A172 (cell line): ENCODE results near the gene GRK4. TPM values are rescaled to one million over a fixed set of nuclear protein-coding genes. Genes with fewer than 3 reads are reported as not detected.
"Not testable (repeated sequence)": the region's sequence is repeated elsewhere in the genome, so short reads cannot be mapped to it uniquely, and the experiment has no call there.

Source experiments
- DNase-seq: peaks from one replicate; pipeline ENCODE4 v3.0.0-alpha.2; 2015; ENCODE audit warnings: low spot score
- total RNA-seq: library from RNA; depleted of rRNA; stranded (reverse); fragments of >200 nt; shearing (Covaris generic); gene quantifications from 2 replicates; pipeline ENCODE4 v1.2.3, GENCODE V29; 2014

Gene GRK4
- total RNA-seq, 1 experiment from 2014 or later: 8.5 TPM

DNA sequence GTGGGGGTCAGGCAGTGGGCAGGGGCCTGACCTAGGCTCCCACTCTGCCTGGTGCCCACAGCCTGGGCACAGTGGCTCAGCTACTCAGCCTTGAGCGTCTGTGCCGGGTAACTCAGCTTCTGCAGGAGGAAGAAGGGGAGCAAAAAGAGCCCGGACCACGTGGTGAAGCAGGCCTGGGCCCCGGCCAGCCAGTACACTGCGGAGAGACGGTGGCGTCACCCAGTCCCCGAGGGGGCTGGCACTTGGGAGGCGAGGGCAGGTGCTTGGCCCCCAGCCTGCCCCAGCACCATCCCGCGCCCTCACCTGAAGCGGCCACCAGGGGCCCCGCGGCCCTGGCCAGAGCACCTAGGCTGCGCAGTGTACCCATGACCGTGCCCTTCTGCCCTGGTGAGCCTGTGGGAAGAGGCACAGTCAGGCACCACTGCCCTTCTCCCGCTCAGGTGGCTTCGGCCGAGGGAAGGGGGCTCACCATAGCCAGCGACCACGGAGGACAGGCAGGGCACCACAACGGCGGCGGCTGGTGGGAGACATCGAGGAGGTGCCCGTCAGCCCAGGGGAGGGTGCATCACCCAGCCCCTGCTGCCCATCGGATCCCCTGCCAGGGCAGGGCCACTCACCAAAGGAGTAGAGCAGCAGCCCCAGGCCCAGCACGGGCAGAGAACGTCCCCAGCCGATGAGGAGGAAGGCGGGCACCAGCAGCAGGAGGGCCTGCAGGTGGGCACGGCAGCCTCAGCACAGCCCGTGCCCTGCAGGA lies 32.4 kb upstream of the GRK4 start:
- no peak for DNase-seq

DNA sequence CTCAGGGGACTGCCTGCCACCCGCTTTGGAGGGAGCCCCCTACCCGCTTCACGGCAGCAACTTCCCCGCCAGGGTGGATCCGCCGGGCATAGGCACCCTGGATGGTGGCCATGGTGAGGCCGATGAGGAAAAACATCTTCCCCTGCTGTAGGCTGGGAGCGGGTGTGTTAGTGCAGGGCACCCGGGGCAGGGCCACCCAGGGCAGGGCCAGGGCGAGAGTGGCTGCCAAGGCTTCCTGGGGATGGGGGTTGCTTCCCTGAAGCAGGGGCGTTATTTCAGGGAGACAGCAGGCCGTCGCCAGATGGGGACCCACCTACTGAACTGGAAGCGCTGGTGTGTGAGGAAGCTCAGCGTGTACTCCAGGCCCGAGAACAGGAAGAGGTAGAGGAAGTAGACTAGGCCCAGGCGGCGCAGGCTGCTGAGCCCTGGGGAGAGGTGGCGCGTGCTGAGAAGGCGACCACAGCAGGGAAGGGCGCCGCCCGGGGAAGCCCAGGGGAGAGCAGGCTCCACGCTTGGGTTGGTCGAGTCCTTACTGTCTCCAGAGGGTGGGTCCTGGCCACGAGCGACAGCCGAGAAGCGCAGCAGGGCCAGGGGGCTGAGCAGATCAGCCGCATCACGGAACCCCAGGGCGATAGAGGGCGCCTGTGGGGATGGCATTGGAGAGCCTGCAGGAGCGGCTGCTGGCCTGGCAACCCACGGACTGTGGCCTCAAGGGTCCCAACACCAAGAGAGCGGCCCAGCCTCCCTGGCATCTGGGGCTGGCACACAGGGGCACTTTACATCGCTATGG lies 31.7 kb upstream of the GRK4 start:
- no peak for DNase-seq

DNA sequence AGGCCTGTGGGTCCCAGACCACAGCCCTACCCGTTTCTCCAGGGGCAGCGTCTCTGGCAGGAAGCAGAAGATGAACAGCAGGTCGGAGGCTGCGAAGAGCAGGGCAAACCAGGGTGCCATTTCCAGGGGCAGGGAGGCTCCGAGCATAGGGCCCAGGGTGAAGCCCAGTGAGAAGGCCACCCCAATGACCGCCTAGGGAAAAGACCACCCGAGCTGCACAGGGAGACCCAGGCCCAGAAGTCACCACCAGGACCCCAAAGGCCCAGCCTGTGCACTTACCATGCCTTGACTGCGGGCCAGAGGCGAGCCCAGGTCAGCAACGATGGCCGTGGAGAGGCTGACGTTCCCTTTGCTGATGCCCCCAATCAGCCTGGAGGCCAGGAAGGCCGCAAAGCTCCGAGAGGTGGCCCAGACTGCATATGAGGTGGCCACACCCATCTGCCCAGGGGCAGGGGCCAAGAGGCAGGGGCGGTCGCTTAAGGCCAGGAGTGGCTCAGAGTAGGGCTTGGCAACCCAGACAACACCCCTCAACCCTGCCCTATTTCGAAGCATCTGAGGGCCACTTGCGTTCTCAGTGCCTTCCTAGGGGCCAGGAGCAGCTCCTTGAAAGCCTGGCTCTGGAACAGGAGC lies 30.9 kb upstream of the GRK4 start:
- no peak for DNase-seq

DNA sequence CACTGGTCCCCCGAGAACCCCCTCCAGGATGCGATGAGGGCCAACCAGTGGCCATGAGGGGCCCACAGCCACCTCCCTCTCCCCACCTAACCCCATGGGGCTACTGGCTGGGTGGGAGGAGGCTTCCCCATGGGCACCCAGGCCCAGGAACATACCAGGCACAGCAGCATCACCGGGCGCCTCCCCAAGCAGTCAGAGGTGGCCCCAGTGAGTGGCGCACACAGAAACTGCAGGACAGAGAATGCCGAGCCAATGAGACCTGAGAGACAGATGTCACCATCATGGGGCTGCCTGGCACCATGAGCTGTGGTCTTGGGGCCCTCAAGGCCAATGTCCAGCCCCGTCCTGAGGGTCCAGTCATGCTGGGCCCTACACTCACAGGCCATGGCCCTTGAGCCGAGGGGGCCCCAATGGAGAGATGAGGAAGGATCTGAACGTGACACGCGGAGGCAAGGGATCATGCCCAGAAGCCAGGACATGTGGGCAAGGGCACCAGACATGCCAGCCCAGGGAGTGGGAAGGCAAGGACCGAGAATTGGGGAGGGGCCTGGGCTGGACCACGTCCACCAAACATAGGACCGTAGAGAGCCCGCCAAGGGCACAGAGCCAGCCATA lies 30.3 kb upstream of the GRK4 start:
- no peak for DNase-seq

DNA sequence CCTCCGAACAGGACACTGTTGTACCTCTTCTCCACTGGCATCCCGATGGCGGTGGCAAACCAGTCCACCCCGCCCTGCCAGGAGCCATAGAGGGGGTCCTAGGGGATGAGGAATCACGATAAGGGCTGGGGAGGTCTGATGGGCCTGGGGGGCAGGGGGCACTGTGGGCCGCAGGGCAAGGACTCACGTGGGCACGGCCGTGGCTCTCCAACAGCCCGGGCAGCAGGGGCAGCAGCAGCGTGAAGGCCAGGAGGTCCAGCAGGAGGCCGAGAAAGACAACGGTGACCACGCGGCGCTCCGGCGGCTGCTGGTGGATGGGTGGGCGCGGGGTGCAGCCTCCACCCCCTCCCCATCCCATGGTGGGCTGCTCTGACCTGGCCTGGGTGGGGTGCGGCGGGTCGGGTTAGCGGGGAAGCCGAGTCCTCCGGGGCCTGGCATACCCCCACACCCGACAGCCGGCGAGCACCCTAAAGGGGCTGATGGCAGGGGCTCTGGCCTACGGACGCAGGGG lies 29.8 kb upstream of the GRK4 start:
- DNase-seq: no peak

DNA sequence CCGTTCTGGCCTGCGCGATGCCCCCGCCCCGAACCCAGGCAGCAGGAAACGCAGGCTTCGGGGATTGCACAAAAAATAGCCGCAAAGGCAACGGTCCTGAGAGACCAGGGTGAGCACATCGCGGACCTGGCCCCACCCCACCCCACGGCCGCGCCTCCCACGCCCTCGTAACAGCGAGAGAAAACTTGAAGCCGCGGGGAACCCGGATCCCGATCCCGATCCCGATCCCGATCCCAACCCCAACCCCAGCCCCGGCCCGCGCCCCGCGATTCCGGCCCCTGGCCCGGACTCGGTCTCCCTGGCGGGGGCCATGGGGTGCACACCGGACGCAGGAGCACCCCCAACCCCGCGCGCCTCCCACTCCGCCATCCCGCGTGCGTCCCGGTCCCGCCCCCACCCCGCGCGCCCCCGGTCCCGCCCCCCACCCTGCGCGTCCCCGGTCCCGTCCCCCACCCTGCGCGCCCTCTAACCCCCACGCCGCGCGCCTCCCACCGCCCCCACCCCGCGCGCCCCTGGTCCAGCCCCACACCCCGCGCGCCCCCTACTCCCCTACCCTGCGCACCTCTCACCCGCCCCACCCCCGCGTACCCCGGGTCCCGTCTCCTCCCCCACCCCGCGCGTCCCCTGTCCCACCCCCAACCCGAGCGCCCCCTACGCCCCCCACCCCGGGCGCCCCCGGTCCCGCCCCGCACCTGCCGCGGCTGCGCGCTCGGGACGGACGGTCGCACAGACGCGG lies 29.1 kb upstream of the GRK4 start:
- DNase-seq: no peak

DNA sequence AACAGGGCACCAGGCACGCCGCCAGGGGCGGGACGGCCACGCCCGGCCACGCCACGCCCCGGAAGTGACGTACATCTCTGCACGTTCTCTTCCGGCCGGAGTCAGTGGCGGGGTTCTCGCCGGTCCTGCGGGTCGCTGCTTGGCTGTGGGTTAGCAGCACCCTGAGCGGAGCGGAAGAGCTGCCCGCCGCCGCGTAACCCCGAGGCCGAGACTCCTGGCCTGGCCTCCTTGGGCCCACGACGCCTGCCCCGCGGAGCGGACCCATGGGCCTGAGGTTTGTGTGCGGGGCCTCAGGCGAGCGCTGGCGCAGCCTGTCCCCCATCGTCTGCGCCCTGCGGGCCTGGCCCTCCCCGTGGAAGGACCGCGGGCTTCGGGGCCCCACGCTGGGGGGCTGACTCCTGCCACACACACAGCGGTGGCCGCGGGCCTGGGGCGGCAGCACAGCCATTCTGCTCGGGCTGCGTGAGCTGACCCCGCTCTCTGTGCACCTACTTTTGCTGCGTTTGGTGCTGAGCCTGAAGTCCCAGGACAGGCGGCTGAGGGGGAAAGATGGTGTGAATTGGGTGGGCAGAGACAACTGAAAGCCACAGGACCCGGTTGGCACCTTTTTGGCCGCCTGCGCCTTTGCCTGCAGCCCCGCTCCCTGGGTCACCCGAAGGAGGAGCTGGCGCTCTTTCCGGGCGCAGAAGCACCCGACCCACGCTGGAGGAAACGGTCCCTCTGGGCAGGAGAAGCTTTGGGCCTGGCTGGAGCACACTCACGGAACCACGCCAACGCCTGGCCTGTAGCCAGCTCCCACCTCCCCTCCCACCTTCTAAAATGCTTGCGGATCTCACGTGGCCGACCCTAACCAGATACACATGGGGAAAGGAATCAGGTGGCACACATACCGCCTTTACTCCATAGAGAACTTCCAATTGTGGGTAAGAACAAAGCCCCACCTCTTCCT lies 28.3 kb upstream of the GRK4 start:
- DNase-seq: peak; percentile 82

DNA sequence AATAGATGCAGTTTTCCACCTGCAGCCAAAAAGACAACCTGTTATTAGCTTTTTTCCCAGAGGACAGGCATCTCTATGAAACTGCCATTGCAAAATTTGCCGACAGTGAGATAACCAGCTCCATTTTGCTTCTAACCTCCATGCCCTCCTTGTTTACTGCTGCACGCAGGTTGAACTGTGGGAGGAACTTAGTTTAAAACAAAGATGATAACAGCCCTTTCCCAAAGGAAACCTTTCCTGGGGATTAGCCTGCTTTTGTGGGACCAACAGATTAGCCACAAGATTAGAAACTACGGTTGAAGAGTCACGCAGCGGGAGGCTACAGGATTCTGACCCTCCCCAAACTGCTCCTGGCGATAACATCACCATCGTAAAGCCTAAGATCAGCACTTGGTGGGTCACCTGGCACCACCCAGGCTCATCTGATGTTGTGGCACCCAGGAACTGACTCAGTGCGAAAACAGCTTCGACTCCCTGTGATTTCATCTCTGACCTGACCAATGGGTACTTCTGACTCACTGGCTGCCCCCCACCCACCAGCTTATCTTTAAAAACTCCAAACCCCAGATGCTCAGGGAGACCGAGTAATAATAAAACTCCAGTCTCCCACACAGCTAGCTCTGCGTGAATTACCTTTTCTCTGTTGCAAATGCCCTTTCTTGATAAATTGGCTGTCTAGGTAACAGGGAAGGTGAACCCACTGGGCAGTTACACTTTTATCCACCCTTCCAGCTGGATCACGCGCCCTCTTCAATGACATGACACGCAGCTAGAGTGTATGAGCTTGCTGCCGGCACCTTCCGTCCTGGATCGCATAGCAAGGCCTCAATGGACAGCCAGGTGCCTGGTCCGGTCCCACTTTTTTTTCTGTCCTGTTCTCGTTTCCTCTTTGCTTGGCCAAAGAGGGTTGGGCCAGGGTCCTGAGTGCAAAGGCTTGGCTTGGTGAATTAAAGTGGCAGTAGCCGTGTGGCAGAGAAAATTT lies 27.3 kb upstream of the GRK4 start:
- peak; percentile 99 for DNase-seq

DNA sequence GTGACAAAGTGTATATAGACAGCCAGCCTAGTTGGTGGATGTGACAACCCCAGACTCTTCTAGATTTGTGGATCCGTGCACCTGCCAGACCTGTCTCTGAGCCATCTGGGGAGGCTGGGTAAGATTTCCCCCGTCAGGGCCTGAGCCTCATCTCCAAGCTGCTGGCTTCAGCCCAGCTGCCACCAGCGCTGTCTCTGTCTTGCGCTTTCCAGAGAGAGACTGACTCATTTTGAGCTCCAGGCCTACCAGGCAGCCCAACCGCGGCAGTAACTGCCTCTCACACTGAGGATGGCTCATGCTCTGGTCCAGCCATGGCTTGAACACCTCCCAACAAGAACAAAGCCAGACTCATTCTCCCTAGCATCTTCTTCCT lies 26.6 kb upstream of the GRK4 start:
- peak; percentile 84 for DNase-seq

DNA sequence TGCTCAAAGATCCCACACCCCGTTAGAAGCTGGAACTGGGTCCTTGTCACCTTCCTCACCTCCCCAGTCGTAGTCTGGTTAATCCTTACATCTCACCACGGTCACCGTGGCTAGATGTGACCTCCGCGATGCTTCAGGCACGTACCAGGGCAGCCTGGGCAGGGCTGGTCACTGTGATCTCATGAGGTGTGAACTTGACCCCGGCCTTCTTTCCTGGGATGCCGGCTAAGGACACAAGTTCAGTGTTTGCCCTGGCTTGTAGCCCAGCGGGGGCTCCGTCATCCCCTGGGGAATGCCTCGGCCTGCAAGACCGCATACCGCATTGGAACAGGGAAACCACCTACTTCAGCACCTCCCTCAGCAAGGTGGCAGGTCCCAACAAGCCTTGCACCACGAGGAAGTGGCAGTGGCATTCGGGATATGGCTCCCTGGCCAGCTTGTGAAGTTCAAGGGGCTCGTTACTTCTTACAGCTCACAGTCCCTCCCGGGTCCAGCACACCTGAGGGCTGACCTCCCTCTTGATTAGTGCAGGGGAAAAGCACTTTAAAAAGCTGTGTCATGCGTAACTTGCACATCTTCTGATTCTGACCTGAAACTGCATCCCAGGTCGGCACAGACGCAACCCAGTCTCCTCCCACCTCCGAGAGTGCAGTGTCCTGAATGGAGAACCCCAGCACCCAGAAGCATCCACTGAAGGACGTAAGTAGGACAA lies 26.1 kb upstream of the GRK4 start:
- DNase-seq: peak; percentile 93

DNA sequence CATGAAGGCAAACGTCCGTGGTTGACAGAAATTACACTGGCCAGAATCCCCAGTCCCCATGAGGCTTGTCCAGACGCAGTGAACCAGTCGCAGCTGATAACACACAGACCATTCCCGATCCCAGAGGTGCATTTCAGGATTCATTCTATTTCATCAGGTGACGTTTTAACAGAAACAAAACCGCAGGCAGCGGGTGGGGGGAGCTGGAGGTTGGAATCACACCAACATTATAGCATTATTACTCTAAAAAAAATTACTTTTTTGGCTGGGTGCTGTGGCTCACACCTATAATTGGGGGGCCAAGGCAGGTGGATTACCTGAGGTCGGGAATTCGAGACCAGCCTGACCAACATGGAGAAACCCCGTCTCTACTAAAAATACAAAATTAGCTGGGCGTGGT lies 25.4 kb upstream of the GRK4 start:
- no peak for DNase-seq

DNA sequence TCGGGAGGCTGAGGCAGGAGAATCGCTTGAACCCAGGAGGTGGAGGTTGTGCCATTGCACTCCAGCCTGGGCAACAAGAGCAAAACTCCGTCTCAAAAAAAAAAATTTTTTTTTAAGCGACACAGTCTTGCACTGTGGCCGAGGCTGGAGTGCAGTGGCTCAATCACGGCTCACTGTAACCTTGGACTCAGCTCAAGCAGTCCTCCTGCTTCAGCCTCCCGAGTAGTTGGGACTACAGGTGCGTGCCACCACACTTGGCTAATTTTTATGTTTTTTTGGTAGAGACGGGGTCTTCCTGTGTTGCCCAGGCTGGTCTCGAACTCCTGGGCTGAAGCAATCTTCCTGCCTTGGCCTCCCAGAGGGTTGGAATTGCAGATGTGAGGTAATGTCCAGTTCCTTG lies 25.0 kb upstream of the GRK4 start:
- not testable (repeated sequence) for DNase-seq

DNA sequence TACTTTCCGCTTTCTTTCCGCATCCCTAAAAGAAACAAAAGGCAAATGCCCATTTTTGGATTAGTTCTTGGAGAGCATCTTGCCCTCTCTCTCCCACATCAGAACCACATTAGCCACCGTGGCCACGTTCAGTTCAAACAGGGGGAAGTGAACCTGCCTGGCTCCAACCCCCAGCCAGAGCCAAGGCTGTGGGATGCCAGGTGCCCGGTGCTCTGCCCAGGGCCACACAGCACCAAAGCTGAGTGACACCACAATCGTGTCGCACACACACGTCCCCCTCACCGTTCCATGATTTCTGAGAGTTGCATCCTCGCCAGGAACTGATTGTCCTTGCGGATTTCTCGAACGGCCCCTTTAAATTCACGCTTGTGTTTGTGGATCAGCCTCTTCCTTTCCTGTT lies 24.5 kb upstream of the GRK4 start:
- no peak for DNase-seq

DNA sequence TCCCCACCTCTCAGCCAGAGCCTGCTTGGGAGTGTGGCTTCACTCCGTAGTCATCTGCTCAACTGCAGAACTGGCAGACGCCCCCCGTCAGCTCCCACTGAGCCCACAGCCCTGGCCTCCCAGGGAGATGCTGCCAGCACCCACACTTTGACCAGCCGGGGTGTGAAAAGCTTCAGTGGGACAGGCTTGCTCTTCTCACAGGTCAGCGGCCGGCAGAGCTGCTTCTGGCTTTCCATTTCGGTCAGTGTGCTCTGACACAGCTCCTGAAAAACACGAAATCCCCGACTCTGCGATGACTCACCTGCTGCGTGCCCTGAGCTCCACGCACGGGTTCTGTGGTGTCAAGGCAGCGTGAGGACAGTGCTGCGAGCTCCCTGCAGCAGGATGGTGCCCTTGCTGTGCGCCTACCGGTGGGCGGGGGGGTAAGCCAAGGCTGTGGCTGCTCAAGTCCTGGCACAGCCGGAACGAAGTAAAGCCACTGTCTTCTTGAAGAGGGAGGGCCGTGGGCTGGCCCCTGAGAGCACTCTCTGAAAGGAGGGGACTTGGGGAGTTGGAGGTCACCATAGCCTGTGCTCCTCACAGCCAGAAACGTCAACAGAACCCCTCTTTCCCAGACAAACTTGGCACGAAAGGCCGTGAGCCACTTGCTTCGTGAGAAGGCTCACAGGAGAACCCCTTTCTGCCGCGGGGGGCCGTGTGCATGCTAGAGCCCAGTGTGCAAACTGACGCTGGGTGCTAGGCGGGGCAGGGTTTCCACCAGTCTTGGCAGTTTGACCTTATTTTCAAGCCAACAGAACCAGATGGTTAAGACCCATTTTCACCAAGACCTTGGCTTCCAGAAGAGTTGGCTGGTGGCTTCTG lies 23.8 kb upstream of the GRK4 start:
- DNase-seq: no peak

DNA sequence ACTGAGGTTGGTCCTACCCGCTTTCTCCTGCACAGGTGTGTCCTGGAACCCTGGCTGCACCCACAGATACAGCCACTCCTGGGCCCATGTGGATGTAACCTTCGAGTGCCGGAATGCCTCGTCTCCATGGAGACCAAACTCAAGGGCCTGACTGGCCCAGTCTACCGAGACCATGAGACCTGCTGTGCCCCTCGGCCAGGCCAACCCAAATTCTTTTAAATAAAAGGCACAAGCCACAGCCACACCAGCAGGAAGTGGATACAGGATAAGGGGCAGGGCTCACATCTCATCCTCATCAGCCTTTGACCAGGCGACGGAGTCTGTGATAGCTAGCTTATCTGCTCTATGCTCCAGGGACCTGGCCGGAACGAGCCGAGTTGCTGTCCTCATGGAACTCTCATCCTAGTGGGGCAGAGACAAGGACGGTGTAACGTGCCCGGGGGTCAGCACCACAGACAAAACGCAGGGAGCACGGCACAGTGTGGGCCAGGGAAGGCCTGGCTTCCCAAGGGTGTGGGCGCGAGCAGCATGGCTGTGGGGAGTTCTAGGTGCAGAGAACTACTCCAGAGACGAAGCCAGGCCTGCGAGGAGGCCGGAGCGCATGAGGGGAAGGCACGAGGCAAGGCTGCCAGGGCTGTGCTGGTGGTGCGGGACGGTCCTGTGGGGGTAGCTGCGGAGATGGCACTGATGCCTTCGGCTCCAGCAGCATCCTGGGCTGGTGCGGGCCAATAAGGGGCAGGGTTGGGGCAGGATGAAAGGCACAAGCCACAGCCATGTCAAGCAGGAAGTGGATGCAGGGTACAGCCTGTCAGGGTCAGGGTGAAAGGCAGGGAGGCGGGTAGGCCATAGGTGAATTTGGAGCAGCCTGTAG lies 22.9 kb upstream of the GRK4 start:
- DNase-seq: no peak
